Panc1 (cell line): ENCODE data around the gene KRT73. TPM values are rescaled to one million over a fixed set of nuclear protein-coding genes. Genes with fewer than 3 reads are reported as not detected.

ENCODE experiments used
- ATAC-seq: fragments of 200-7000 bp; cut with Tn5 transposase; 2 replicates; pipeline ENCODE4 v1.9.1; 2020; ENCODE audit warnings: mild to moderate bottlenecking, moderate library complexity
- BruUV-seq: library from RNA; stranded (reverse); fragments of 400-500 nt; replicated peaks from 2 replicates; lab custom pipeline; 2021; lab: Mats Ljungman, UMichigan
- CTCF ChIA-PET: fragments of 300-600 bp; sonication (Branson Sonifier 250); formaldehyde crosslinking; loops from one replicate; lab custom pipeline; 2022; ENCODE audit warnings: antibody characterized with exemption; lab: Charles Lee
- POLR2A ChIA-PET: fragments of 300-600 bp; sonication (Branson Sonifier 250); formaldehyde crosslinking; loops from one replicate; lab custom pipeline; 2022; ENCODE audit warnings: antibody characterized with exemption; lab: Charles Lee
- DNase-seq: peaks from one replicate; pipeline ENCODE4 v3.0.0-alpha.2; 2010; ENCODE audit warnings: low read depth, low spot score
- H3K27ac ChIP-seq: 2 replicates; pipeline ENCODE4 v1.5.1; 2011; ENCODE audit warnings: mild to moderate bottlenecking, low read length, inconsistent platforms
- H3K27me3 ChIP-seq: fragments of 200-500 bp; sonication (Bioruptor generic); 2 replicates; pipeline ENCODE4 v1.6.0; 2014; ENCODE audit warnings: low read length, inconsistent platforms; ENCODE audit not compliant: control insufficient read depth, insufficient read depth
- H3K36me3 ChIP-seq: fragments of 200-500 bp; sonication (Bioruptor generic); 2 replicates; pipeline ENCODE4 v1.5.1; 2014; ENCODE audit warnings: inconsistent platforms, mild to moderate bottlenecking, low read length, moderate library complexity; ENCODE audit not compliant: control insufficient read depth, insufficient read depth
- H3K4me1 ChIP-seq: 2 replicates; pipeline ENCODE4 v1.5.1; 2011; ENCODE audit warnings: inconsistent platforms, mild to moderate bottlenecking, low read length, moderate library complexity; ENCODE audit not compliant: control insufficient read depth, insufficient read depth
- H3K4me3 ChIP-seq, 2 experiments: 2 replicates each; pipeline ENCODE4 v1.5.1; 2011 to 2012; ENCODE audit warnings: low read depth in 2 of 2, low read length in 2 of 2, mild to moderate bottlenecking in 2 of 2, inconsistent platforms in 1 of 2, moderate library complexity in 1 of 2
- H3K9me3 ChIP-seq: fragments of 200-500 bp; sonication (Bioruptor generic); 2 replicates; pipeline ENCODE4 v1.5.1; 2014; ENCODE audit warnings: low read depth, mild to moderate bottlenecking, inconsistent platforms, low read length, moderate library complexity; ENCODE audit not compliant: control insufficient read depth, insufficient read depth
- POLR2AphosphoS5 ChIP-seq: IDR thresholded peaks from 2 replicates; pipeline ENCODE4 v1.6.1; 2012; ENCODE audit warnings: mild to moderate bottlenecking, low read depth, low read length, moderate library complexity
- SIN3A ChIP-seq: IDR thresholded peaks from 2 replicates; pipeline ENCODE4 v1.6.1; 2012; ENCODE audit warnings: low read depth, mild to moderate bottlenecking, low read length, moderate library complexity, borderline replicate concordance; ENCODE audit not compliant: insufficient read depth
- TCF7L2 ChIP-seq: IDR thresholded peaks from 2 replicates; pipeline ENCODE4 v1.6.1; 2011; ENCODE audit warnings: mild to moderate bottlenecking, low read depth, low read length, inconsistent platforms
- in situ Hi-C: cut with HindIII; loops from 2 replicates; pipeline ENCODE4 v1.10.0; 2016; ENCODE audit warnings: low sequenced_read_pairs, low pct_unique_long_range_greater_than_20kb
- intact Hi-C: fragments of 100-400 bp; cut with micrococcal nuclease; formaldehyde crosslinking; loops from one replicate; pipeline ENCODE4 v1.10.0; 2022; ENCODE audit not compliant: unreplicated experiment
- total RNA-seq: library from RNA; stranded (reverse); gene quantifications from one replicate; pipeline ENCODE4 v1.2.1, GENCODE V29; 2021; ENCODE audit not compliant: unreplicated experiment
- TF ChIP-seq, protein P1 (sequence below), 2 experiments: IDR thresholded peaks; 2 replicates each; pipeline ENCODE4 v1.6.1; 2011 to 2012; ENCODE audit warnings: low read depth in 2 of 2, control low read depth in 1 of 2, low read length in 1 of 2, mild to moderate bottlenecking in 1 of 2, moderate library complexity in 1 of 2; ENCODE audit not compliant: insufficient read depth in 1 of 2
- TF ChIP-seq, protein P2 (sequence below): fragments of 450-650 bp; IDR thresholded peaks from 2 replicates; pipeline ENCODE4 v1.5.1; 2017; ENCODE audit warnings: mild to moderate bottlenecking

The KRT73 gene
- total RNA-seq, 1 experiment from 2014 or later: not detected

DNA sequence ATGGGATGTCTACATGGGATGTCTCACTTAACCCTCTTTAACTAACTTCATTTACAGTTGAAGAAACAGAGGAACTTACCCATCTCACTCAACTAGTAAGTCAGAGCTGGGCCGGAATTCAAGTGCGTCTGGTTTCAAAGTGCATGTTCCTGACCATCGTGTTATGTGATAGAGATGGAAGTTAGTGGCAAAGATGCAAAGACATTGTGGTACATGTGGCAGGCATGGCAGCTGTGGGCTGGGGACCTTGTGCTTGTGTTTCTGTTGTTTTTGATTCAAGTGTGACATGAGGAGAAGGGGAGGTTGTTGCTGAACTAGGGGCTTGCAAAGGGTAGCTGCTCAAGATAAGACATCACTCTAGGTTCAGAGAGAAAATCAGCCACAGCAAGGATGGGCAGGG, 42.4 kb downstream of the KRT73 start:
- DNase-seq: no peak
- no TSS peak for BruUV-seq
- Histone ChIP-seq H3K27me3 (peaks cover 6% of the 10 kb centered on the region; the same call in 1 of the 2 replicates), H3K4me1 (no peaks in the 10 kb centered on the region), H3K36me3 (no peaks in the 10 kb centered on the region), H3K27ac (no peak overlapping the region), H3K9me3 (no peaks in the 10 kb centered on the region), H3K4me3 (no peak overlapping the region)
- ChIA-PET POLR2A (no interaction called here), CTCF (no interaction called here)
- no peak for ATAC-seq
- TF ChIP-seq TCF7L2: no peak
- in situ Hi-C loops (no loop called here), intact Hi-C loops (no loop called here)

DNA sequence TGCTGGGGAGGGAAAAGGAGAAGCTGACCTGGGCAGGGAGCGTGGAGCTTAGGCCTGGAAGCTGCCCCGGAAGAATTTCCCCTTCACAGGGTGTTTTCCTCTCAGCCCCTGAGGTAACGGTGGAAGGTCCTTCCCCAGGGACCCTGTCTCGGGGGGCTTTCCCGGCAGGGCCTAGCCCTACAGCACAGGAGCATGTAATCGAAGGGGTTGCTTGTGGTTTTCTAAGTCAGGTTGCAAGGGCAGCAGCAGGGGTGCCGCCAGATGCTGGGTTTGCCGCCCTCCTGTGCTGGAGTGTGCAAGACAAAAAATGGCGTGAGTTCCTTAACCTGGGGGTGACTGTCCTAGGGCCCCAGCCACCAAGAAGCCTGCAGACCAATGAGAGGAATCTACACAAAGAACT, 43.1 kb downstream of the KRT73 start:
- no peak overlapping the region for H3K27ac ChIP-seq
- intact Hi-C loops (no loop called here), in situ Hi-C loops (no loop called here)
- CTCF ChIA-PET: interaction anchor here (0.6 kb wide), 1 partner anchor 451 kb away, joined by 4 read pairs; no protein-coding TSS in a partner anchor
- no peak for TF ChIP-seq TCF7L2
- no TSS peak for BruUV-seq
- no peaks in the 10 kb centered on the region for H3K9me3 ChIP-seq
- POLR2A ChIA-PET: no interaction called here
- no peak for ATAC-seq
- no peaks in the 10 kb centered on the region for H3K36me3 ChIP-seq
- no peak overlapping the region for H3K4me3 ChIP-seq
- H3K27me3 ChIP-seq: peaks cover 7% of the 10 kb centered on the region; the same call in 1 of the 2 replicates
- no peaks in the 10 kb centered on the region for H3K4me1 ChIP-seq
- no peak for DNase-seq

DNA sequence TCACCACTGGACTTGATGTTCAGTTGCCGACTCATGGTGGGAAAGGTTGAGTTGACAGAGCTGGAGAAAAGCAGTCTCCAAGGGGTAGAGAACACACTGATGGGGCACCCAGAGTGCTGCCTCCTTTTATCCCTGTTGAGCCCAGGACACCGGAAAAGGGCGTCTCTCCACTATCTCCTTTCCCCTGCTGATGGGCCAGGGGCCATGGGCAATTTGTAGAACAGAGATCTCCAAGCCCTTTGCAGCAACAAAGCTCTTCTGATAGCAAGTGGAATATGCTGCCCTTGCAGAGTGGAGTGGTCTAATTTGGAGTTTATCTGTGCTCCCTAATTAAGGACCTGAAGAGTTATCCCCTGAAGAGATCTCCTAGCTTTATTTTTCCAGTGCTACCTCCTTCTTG, 44.6 kb downstream of the KRT73 start, which contains the start of gene KRT74:
KRT74 (minus strand) TSS at position 101 of the 400 bp plus-strand sequence; CDS start at position 35, 66 bp downstream.
- CTCF ChIA-PET: no interaction called here
- no peak for TF ChIP-seq TCF7L2
- no peak for TF ChIP-seq POLR2AphosphoS5
- TF ChIP-seq, protein P1, sequence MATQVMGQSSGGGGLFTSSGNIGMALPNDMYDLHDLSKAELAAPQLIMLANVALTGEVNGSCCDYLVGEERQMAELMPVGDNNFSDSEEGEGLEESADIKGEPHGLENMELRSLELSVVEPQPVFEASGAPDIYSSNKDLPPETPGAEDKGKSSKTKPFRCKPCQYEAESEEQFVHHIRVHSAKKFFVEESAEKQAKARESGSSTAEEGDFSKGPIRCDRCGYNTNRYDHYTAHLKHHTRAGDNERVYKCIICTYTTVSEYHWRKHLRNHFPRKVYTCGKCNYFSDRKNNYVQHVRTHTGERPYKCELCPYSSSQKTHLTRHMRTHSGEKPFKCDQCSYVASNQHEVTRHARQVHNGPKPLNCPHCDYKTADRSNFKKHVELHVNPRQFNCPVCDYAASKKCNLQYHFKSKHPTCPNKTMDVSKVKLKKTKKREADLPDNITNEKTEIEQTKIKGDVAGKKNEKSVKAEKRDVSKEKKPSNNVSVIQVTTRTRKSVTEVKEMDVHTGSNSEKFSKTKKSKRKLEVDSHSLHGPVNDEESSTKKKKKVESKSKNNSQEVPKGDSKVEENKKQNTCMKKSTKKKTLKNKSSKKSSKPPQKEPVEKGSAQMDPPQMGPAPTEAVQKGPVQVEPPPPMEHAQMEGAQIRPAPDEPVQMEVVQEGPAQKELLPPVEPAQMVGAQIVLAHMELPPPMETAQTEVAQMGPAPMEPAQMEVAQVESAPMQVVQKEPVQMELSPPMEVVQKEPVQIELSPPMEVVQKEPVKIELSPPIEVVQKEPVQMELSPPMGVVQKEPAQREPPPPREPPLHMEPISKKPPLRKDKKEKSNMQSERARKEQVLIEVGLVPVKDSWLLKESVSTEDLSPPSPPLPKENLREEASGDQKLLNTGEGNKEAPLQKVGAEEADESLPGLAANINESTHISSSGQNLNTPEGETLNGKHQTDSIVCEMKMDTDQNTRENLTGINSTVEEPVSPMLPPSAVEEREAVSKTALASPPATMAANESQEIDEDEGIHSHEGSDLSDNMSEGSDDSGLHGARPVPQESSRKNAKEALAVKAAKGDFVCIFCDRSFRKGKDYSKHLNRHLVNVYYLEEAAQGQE (IDR thresholded peaks at IDR 0.05; ENCODE audit: insufficient read depth in 1 of 2, low read depth in 2 of 2, low read length in 1 of 2): no peak
- DNase-seq: no peak
- in situ Hi-C loops: no loop called here
- Histone ChIP-seq H3K4me3 (no peak within 1 kb of the TSS), H3K27ac (no peak within 1 kb of the TSS), H3K36me3 (no peaks in the 10 kb centered on the region), H3K9me3 (no peaks in the 10 kb centered on the region), H3K4me1 (no peaks in the 10 kb centered on the region), H3K27me3 (peaks cover 7% of the 10 kb centered on the region; the same call in 1 of the 2 replicates)
- intact Hi-C loops: no loop called here
- no TSS peak for BruUV-seq
- POLR2A ChIA-PET: no interaction called here
- no peak for ATAC-seq

DNA sequence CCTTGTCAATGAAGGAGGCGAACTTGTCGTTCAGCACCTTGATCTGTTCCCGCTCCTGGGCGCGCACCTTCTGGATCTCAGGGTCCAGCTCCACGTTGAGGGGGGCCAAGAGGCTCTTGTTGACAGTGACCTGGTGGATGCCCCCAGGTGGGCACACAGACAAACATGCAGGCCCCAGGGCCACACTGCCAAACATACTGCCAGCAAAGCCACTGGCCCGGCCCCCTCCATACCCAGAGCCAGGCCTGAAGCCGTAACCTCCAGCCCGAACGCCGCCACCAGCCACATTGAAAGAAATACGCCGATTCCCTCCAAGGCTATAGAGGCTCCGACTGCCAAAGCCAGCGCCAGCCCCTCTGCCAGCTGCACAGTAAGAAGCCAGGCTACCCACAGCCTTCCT, 45.1 kb downstream of the KRT73 start:
- peaks cover 7% of the 10 kb centered on the region; the same call in 1 of the 2 replicates for H3K27me3 ChIP-seq
- CTCF ChIA-PET: no interaction called here

More for the DNA sequence above, 45.1 kb downstream of the KRT73 start:
- POLR2A ChIA-PET: no interaction called here
- Histone ChIP-seq H3K4me3 (no peak overlapping the region), H3K36me3 (no peaks in the 10 kb centered on the region), H3K9me3 (no peaks in the 10 kb centered on the region), H3K4me1 (no peaks in the 10 kb centered on the region), H3K27ac (no peak overlapping the region)
- DNase-seq (no peak), ATAC-seq (no peak)
- intact Hi-C loops: no loop called here
- no TSS peak for BruUV-seq
- in situ Hi-C loops: no loop called here
- no peak for TF ChIP-seq SIN3A
- no peak for TF ChIP-seq POLR2AphosphoS5
- no peak for TF ChIP-seq TCF7L2
- TF ChIP-seq, protein P1 (IDR thresholded peaks at IDR 0.05; ENCODE audit: insufficient read depth in 1 of 2, low read depth in 2 of 2, low read length in 1 of 2): no peak
- TF ChIP-seq, protein P2, sequence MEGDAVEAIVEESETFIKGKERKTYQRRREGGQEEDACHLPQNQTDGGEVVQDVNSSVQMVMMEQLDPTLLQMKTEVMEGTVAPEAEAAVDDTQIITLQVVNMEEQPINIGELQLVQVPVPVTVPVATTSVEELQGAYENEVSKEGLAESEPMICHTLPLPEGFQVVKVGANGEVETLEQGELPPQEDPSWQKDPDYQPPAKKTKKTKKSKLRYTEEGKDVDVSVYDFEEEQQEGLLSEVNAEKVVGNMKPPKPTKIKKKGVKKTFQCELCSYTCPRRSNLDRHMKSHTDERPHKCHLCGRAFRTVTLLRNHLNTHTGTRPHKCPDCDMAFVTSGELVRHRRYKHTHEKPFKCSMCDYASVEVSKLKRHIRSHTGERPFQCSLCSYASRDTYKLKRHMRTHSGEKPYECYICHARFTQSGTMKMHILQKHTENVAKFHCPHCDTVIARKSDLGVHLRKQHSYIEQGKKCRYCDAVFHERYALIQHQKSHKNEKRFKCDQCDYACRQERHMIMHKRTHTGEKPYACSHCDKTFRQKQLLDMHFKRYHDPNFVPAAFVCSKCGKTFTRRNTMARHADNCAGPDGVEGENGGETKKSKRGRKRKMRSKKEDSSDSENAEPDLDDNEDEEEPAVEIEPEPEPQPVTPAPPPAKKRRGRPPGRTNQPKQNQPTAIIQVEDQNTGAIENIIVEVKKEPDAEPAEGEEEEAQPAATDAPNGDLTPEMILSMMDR: no peak
